ENCODE data around the gene PKNOX1. TPM values are rescaled to one million over a fixed set of nuclear protein-coding genes. Genes with fewer than 3 reads are reported as not detected.
"Not testable (repeated sequence)": the region's sequence is repeated elsewhere in the genome, so short reads cannot be mapped to it uniquely, and the experiment has no call there.

Gene PKNOX1
- total and polyA plus RNA-seq, 8 donors, result 4.9 to 88.7 (median 15.4) TPM

DNA sequence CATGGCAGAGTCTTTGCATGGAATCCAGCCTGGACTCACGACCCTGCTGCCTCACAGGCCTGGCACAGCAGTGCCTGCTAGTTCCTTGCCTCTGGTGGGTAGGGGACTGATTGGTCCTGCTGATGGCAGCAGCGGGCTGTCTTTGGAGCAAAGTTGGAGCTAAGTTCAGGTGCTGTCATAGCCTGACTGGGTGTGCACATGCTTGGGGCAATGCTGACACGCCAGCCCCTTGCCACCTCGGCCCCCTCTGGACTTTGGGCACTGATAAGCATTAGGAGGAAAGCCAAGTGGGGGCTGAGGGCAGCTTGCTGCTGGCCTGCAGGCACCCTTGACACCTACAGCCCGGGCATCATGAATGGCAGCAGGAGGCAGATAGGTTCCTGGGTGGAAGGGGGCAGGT, 67.8 kb downstream of the PKNOX1 start:
- H3K4me1 ChIP-seq; DNase-seq; H3K9me3 ChIP-seq; H3K27me3 ChIP-seq; H3K27ac ChIP-seq; H3K4me3 ChIP-seq; intact Hi-C loops (cut with DNase I; ENCODE audit: low total_unique reads); H3K36me3 ChIP-seq: not testable (repeated sequence)
- 73 to 91% (median 83%) methylated on average over 3 to 5 of the region's 5 CpGs; no CpG with 5 or more reads in 2 of the 5 donors for WGBS, 5 donors

GRCh38 chr21:43043291-43043690, 68.9 kb downstream of the PKNOX1 start:
- H3K36me3 ChIP-seq; H3K4me3 ChIP-seq; intact Hi-C loops (cut with DNase I; ENCODE audit: low total_unique reads); DNase-seq; H3K9me3 ChIP-seq; H3K27me3 ChIP-seq; H3K4me1 ChIP-seq; H3K27ac ChIP-seq: not testable (repeated sequence)
- WGBS, 5 donors, result 94 to 97% (median 95%) methylated on average over 4 to 10 of the region's 14 CpGs; no CpG with 5 or more reads in 1 of the 5 donors

- WGBS, 5 donors, result 68 to 77% (median 74%) methylated on average over 6 to 12 of the region's 14 CpGs; no CpG with 5 or more reads in 2 of the 5 donors
- H3K27me3 ChIP-seq; H3K4me1 ChIP-seq; H3K36me3 ChIP-seq; H3K4me3 ChIP-seq; DNase-seq; H3K27ac ChIP-seq; intact Hi-C loops (cut with DNase I; ENCODE audit: low total_unique reads); H3K9me3 ChIP-seq: not testable (repeated sequence)
Measured at GRCh38 chr21:43044547-43044946, 70.2 kb downstream of the PKNOX1 start.

GRCh38 chr21:43045165-43045875, 71.0 kb downstream of the PKNOX1 start:
- H3K9me3 ChIP-seq; H3K4me3 ChIP-seq; H3K27me3 ChIP-seq; intact Hi-C loops (cut with DNase I; ENCODE audit: low total_unique reads); DNase-seq; H3K36me3 ChIP-seq; H3K4me1 ChIP-seq: not testable (repeated sequence)
- peak overlapping the region in 2 of 5 donors; percentile 31 to 42 for H3K27ac ChIP-seq
- WGBS, 5 donors, result 26 to 50% (median 45%) methylated on average over 4 to 8 of the region's 17 CpGs

DNA sequence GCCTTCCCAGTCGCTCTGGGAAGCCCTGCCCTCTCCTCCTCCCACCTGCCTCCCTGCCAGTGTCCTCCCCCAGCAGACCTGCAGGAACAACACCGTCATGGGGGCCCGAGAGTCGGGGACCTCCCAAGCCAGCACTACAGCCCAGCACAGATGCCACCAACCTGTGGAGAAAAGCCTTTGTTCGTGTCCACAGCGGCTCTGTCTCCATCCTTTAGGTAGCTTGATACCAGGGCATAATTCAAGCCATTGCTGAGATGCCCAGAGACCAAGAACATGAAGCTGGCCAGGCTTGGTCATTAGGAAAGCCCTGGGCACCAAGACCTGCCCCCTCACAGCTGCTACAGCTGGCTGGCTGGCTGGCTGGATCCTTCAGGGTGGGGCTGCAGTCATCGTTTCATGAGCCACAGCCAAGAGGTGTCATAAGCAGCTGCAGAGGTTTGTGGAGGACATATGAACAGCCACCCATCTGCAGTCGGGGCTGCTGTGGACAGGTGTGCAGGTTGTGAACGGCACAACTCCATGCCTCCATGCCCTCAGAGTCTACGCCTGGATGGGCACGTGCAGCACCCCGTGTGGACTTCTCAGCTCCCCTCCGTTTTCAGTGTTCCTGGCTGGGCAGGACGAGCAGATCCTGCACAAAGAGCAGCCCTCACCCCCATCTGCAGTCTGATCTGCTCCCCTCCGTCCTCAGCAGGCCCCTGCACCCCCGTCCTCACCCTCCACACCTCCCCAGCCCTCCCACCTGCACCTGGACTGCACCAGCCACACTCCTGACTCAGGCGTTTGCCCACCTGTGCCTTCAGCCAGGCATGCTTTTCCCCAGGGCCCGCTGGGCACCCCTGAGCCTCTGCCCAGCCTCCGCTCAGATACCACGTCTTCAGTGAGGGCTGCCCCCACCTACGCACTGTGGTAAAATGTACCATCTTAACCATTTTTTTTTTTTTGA, 71.8 kb downstream of the PKNOX1 start:
- peak overlapping the region in 2 of 5 donors; percentile 29 to 81 for H3K27ac ChIP-seq
- intact Hi-C loops (cut with DNase I; ENCODE audit: low total_unique reads); H3K36me3 ChIP-seq; H3K4me1 ChIP-seq; H3K4me3 ChIP-seq; H3K27me3 ChIP-seq; DNase-seq; H3K9me3 ChIP-seq: not testable (repeated sequence)
- 0 to 61% (median 48%) methylated on average over 1 to 18 of the region's 21 CpGs; no CpG with 5 or more reads in 1 of the 5 donors for WGBS, 5 donors

DNA sequence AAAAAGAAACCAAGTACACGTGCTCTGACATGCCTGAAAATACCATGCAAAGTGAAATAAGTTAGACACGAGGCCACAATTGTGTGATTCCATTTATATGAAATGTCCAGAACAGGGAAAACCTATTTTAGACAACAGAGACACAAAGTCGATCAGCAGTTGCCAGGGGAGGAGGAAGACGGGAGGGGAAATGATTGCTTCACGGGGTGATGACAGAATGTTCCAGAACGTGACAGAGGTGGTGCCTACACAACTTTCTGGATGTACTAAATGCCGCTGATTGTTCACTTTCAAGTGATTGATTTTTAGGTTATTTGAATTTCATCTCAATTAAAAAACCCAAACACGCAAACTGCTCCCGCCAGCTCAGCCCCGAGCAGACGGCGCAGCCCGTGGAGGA, 78.8 kb downstream of the PKNOX1 start:
- H3K9me3 ChIP-seq; H3K4me3 ChIP-seq; H3K27me3 ChIP-seq; DNase-seq; H3K36me3 ChIP-seq; H3K27ac ChIP-seq; intact Hi-C loops (cut with DNase I; ENCODE audit: low total_unique reads); H3K4me1 ChIP-seq: not testable (repeated sequence)
- WGBS, 5 donors, result no CpG with 5 or more reads among the region's 13 CpGs

DNA sequence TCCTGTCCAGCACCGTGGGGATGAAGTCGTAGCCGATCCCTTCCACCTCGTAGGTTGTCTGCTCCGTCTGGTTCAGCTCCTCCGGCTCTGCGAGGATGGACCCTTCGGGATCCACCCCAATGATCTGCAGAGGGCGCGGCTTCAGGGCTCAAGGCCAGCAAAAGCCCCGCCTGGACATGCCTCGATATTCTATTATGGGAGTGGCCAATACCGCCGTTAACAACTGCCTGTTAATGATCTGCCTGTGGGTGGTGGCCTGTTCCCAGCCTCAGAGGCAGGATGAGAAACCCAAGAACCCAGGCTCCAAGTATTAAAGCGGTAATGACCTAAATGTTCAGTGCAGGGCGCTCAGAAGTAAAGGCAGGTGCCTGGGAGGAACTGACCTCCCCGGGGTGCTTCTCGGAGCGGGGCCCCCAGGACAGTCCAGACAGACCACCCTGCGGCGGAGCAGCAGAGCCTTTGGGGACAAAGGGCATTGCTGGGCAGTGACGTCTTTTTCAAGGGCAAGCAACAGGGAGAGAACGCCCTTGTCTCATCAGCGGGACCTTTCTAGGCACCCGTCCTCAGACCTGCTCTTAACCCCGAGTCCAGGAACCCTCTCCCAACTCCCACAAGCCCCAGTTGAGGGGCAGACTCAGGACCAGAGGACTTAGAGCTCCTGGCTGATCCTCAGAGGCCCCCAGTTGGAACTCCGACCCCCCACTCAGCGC, 88.7 kb downstream of the PKNOX1 start:
- H3K27me3 ChIP-seq; H3K36me3 ChIP-seq; DNase-seq; H3K4me3 ChIP-seq; intact Hi-C loops (cut with DNase I; ENCODE audit: low total_unique reads); H3K27ac ChIP-seq; H3K4me1 ChIP-seq; H3K9me3 ChIP-seq: not testable (repeated sequence)
- WGBS, 5 donors, result 82 to 100% (median 100%) methylated on average over 1 to 2 of the region's 28 CpGs; no CpG with 5 or more reads in 2 of the 5 donors

DNA sequence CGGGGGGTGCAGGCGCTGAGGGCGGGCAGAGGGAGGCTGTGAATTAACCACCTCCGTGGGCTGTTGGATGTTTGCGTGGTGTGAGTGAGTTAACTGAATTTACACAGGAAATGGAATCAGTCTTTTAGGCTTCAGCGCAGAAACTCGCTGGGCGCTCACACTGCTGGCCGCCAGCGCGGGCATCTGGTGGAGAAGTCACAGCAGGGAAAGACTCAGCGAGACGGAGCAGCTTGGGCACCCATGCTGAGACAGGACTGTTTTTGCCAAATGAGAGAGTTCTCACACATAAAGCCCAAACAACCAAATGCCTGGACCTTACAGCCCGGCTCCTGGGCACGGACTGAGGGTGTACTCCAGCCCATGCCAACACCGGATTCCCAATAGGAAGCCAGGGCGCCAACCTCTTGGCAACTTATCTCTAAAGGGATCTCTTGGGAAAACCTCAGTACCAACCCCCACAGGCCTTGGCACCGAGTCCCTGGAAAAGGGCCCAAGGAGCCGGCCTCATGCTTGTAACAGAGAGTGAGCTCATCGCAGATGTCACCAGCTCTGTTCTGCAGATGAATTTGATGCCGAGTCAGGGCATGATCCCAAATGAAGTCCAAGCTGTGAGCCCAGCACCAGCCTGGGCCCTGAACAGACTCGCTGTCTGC, 90.0 kb downstream of the PKNOX1 start:
- H3K27ac ChIP-seq; intact Hi-C loops (cut with DNase I; ENCODE audit: low total_unique reads); H3K4me1 ChIP-seq; H3K9me3 ChIP-seq; H3K4me3 ChIP-seq; H3K36me3 ChIP-seq; H3K27me3 ChIP-seq; DNase-seq: not testable (repeated sequence)
- no CpG with 5 or more reads among the region's 22 CpGs for WGBS, 5 donors

- H3K27me3 ChIP-seq; DNase-seq; H3K27ac ChIP-seq; intact Hi-C loops (cut with DNase I; ENCODE audit: low total_unique reads); H3K4me1 ChIP-seq; H3K36me3 ChIP-seq; H3K4me3 ChIP-seq; H3K9me3 ChIP-seq: not testable (repeated sequence)
- WGBS, 5 donors, result 87 to 96% (median 95%) methylated on average over 4 to 16 of the region's 30 CpGs; no CpG with 5 or more reads in 2 of the 5 donors
Measured at GRCh38 chr21:43065991-43066390, 91.6 kb downstream of the PKNOX1 start.

DNA sequence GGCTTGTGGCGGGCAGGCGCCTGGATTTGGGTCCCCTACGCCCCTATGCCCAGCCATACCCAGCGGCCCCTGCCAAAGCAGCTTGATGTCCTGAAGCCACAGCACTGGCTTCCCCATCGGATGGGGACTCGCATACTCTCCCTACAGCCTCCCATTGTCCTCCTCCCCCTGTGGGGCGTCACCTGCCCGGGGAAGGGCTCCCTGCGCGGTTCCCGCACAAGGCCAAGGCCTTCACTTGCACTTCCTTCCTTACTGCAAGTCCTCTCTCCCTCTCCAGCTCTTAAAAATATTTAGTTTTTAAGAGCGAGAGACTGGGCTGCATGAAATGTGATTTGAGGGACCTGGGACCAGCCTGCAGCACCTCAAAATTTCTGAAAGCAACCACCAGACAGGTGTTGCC, 92.3 kb downstream of the PKNOX1 start:
- H3K9me3 ChIP-seq, DNase-seq: not testable (repeated sequence)

GRCh38 chr21:43068065-43068464, 93.7 kb downstream of the PKNOX1 start:
- DNase-seq; H3K36me3 ChIP-seq; H3K4me1 ChIP-seq; H3K27ac ChIP-seq; H3K9me3 ChIP-seq; H3K27me3 ChIP-seq; intact Hi-C loops (cut with DNase I; ENCODE audit: low total_unique reads); H3K4me3 ChIP-seq: not testable (repeated sequence)
- WGBS, 5 donors, result 39 to 60% (median 49%) methylated on average over 1 to 4 of the region's 12 CpGs; no CpG with 5 or more reads in 1 of the 5 donors

More for the DNA sequence above, 92.3 kb downstream of the PKNOX1 start:
- 86 to 100% (median 92%) methylated on average over 1 to 8 of the region's 12 CpGs for WGBS, 5 donors
- H3K4me1 ChIP-seq; H3K27me3 ChIP-seq; H3K4me3 ChIP-seq; intact Hi-C loops (cut with DNase I; ENCODE audit: low total_unique reads); H3K36me3 ChIP-seq; H3K27ac ChIP-seq: not testable (repeated sequence)
